DMS 273 treated with DMSO at 0.1 percent for 48 hours (cell line): ENCODE results near the gene CLEC16A.

Experiments used
- DNase-seq: peaks from one replicate; lab custom pipeline; 2025; lab: John Stamatoyannopoulos, UW

The CLEC16A gene

DNA sequence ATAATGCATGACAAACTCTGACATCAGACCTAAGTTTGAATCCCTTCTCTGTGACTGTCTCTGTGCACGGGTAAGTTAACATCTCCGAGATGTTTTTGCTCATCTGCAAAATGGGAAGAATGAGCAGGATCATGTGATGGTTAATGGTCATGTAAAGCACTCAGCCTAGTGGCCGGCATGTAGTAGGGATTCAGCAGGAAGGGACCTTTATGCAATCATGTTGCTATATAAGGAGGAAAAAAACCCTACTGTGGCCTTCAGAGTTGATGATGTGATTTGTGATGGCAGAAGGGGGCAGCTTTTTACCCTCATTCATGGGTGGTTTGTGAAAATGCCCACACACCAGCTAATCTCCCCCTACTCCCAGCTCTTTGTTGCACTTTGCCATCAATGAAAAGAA, 24.1 kb downstream of the CLEC16A start:
- DNase-seq, result no peak

DNA sequence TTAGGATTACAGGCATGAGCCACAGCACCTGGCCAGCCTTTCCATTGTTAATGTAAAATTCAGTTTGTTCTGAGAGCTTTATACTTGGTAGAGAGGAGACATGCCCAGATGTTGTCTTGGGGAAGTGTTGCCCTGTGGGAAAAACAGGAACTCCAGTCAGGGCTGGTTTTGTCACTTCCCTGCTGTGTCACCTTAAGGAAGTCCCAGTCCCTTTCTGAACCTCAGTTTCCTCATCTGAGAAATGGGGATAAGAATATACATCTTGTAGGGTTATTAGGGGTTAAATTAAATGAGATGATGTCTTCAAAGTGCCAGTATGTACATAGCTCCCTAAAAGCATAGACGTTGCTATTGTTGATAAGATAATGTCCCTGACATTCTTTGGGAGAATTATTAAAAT, 25.3 kb downstream of the CLEC16A start:
- no peak for DNase-seq

DNA sequence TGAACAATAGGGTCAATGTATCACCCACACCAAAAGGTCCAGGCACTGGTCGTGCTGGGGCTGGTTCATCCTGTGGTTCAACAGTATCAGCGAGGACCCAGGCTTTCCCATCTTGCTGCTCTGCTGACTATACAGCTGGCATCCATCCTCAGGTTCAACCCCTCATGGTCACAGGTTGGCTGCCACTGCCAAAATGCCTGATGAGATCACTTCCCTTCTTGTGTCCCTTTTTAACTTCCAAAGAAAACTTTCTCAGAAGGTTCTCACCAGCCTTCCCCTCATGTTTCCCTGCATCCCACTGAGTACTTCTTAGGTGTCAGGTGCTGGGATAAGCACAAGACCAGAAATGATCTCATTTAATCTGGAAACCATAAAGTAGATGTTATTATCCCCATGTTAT, 25.7 kb downstream of the CLEC16A start:
- no peak for DNase-seq

DNA sequence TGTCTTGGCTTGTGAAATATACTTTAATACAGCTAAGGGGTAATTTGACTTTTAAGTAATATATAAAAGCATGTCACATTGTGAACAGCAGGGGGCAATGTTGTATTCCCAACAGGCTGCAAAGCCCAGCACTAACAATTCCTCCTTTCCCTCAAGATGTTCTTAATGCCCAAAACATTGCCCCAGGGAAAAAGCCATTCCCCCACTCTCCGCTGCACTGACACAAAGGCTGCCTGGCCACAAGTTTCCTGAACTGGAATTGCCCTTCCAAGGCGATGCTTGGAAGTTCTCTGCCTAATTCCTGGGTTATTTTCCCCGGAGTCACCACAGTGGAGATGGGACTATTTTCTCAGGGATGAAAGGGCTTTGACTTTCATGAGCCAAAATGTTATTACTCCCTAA, 27.2 kb downstream of the CLEC16A start:
- DNase-seq, result peak; percentile 55

DNA sequence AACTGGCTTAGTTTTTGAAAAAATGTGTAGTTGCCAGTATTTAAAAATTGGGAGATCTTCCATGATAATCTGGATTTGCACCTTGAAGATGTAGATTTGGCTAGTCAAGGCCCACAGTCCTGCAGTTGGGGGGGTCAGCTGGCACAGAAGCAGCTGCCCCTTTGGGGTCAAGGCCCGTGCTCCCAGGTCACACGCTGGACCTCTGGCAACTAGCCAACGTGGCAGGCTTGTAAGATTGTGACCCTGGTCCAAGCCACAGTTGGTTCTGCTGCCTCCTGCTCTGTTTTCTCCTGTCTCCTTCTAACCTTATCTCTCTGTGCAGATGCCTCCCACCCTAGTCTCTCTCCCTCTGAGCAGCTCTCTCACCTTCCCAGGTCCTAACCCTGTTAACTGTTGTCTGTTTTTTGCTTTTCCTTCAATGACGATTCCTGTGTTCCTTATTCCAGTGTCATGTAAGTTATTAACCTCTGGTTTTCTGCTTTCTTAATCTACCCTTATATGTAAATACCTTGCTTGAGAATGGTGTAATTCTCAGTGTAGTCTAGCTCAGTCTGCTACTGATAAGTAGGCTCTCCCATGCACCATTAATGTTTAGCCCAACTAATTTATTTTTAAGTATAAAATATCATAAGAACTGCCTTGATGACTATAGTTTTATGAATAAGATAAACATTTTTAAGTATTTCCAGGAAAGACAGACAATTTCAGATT, 27.9 kb downstream of the CLEC16A start:
- DNase-seq, result no peak

DNA sequence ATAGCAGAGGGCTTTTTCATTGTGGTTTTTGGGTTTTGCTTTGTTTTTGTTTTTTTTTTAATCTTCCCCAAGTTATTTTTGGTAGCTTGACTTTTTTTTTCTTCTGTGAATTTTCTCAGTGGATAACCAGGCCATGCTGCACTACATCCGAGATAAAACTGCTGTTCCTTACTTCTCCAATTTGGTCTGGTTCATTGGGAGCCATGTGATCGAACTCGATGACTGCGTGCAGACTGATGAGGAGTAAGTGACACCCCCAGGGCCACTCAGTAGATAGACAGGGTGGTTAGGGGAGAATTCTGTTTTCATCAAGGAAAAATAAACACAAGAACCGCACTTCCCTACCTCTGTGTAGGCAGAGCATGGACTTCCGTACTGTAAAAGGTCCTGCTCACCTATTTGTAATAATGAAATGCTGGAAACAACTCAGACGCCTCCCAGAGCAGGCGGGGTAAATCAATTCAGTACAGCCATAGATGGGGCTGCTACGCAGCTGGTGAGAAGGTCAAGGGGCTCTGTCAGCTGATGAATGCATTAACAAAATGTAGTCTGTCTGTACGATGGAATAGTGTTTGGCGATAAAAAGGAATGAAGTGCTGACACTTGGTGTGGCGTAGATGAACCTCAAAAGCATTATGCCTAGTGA, 28.6 kb downstream of the CLEC16A start:
- no peak for DNase-seq

DNA sequence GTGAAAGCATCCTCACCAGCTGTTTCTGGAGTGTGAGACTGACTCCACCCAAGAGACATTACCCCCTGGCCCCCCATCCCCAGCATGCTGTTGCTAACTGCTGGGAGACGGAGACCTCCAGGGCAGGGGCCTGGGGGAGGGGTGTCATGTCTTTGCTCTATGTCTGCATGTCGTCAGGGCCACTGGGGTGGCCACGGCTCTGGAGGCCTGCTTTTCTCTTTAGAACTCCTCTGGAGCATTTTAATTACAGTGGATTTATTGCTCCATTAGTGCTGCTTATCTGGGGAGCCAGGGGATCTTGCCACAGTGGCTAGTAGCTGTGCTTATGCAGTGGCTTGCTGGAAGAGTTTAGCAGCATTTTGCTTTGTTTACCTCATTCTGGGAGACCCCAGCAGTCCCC, 32.3 kb downstream of the CLEC16A start:
- DNase-seq, result no peak

DNA sequence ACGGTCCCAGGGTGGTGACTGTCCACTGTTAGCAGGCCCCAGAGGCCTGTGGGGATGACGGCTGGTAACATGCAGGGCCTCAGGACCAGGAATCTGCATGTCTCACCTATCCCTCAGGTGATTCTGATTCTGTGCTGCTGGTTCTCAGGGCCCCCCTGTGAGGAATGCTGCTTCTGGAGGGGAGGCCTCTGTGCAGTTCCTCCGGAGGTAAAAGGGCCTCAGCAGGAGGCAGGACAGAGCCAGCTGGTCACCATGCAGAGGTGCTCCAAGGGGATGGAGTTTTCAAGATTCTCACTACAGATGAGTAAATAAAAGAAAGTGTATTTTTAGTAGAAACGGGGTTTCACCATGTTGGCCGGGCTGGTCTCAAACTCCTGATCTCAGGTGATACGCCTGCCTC, 33.8 kb downstream of the CLEC16A start:
- no peak for DNase-seq

DNA sequence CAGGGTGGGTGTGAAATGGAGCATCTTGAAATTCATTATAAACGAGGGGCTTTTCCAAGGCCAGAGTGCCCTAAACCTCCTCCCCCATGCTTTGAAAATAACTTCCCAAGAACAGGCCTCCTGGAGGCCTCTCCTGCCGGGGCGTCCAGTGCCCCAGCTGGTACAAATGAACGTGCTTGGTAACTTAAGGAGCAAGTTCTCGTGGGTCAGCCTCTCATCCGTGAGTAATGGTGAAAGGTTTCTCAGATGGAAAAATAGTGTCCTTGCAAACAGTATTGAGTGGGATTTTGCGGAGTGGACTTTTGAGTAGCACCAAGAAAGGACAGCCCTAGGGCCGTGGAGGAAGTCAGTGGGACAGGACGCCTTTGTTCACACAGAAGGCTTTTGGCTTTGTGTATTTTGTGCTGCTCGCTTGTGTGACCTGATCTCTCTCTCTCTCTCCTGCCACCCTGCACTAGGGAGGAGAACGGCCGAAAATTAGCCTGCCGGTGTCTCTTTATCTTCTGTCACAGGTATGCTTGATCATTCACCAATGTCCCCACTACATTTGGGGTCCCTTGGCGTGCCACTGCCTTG, 34.6 kb downstream of the CLEC16A start:
- DNase-seq, result no peak

DNA sequence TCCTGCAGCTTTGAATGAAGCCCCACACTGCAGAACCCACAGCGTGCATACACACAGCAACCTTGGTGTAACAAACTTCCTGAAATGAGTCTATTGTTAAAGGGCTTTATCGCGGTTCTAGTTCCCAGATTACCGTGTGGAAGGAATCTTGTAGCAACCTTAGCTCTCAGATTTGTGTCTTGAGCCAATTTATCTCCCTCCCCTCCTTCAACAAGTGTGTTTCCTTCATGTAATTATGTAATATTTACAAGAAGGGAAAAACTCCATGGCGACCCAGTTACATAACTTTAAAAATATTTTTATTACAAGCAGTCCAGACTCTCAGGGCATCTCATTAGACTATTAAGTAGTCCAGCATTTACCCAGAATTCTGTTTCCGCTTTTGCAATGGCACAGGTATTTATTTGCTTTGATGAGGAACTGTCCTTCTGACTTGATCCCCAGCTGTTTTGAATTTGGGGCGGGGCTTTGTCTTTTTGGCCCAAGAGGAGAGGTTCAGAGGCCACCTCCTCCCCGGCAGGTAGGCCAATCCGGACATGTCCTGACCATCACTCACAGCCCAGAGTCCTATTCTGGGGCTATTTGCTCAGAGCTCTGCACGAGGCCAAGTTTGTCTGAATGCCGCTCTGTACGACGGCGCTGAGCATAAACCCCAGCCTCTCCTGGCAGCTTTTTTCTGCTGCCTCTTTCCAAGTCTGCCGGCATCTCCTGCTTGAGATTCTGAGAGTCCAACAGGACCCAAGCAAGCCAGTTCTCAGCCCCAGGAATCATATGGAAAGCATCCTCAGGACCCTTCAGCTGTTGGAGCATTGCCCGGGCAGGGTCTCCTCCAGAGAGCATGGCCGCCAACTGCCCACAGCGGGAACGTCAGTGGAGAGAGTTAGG, 35.6 kb downstream of the CLEC16A start:
- DNase-seq, result no peak

DNA sequence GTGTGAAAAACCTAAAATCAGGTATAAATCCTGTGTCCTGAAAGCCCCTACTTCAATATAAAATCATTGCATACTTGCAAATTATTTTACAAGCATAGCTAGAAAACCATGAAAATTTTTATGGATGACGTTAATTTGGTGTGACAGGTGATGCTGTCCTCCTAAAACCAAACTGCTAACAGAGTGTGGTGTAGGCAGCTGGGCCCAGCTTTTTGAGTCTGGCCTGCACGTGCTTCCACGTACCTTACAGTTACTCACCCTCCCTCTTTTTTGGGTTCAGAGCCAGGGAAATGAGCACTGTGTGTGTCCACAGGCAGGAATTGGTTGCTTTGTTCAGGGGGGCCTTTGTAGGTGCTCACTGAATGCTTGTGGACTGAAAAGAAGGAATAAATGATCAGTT, 36.4 kb downstream of the CLEC16A start:
- no peak for DNase-seq

DNA sequence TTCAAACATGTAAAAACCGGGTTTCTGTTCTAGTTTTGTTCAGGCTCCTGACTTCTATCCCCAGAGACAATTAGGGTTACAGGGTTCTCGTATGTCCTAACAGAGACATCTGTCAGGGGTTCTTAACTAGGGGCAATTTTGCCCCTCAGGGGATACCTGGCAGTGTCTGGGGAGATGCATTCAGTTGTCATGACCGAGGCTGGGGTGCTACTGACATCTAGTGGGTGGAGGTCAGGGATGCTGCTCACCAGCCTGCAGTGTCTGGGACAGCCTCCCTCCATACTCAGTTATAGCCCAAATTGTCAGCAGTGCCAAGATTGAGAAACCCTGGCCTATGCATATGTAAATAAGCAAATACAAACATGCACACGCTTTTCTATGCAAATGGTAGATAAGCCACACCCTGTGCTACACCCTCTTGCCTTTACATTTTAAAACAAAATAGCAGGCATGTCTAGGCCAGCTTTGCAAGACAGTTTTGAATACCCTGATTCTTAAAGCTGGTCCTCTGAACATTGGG, 37.4 kb downstream of the CLEC16A start:
- DNase-seq, result no peak

DNA sequence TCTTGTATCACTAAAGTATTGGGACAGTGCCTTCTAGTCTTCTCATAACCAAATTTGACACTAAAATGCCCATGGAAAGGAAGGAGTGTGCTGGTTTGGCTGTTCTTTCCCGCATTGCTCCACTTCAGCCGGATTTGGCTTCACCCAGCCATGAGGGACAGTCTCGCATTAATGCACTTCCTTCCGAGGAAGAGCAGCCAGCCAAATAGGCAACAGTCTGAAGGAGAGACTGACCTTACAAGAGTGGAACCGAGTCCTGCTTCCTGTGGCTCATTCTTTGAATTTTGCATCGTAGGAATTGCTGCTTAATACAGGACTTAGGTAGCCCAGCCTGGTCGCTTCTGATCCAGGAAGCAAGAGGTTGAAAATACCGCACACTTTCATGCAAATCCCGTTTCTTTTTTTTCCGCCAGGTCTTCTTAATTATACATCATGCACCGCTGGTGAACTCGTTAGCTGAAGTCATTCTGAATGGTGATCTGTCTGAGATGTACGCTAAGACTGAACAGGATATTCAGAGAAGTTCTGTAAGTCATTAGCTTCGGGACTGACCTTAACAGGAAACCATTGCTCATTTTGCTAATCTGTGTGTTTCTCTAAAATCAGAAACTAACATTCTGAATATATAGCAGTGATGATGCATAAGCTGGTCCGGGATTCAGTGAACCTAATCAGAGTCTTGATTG, 38.2 kb downstream of the CLEC16A start:
- no peak for DNase-seq

DNA sequence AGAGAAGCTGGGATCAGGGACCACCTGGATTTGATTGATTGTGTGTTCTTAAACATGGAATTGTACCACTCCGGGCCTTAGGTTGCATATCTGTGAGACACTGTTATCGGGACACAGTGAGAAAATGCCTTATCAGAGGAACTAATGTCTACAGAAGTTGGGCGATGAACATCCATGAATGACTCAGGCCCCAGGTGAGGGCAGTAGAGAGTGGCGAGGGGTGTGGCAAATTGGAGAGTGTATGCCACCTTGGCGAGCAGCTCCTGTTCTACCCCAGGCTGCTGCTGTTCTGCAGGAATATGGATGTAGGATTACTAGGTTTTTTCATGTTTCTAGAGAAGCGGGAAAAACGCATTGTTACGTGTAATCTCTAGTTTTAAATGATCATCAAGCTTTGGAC, 38.8 kb downstream of the CLEC16A start:
- DNase-seq, result no peak

DNA sequence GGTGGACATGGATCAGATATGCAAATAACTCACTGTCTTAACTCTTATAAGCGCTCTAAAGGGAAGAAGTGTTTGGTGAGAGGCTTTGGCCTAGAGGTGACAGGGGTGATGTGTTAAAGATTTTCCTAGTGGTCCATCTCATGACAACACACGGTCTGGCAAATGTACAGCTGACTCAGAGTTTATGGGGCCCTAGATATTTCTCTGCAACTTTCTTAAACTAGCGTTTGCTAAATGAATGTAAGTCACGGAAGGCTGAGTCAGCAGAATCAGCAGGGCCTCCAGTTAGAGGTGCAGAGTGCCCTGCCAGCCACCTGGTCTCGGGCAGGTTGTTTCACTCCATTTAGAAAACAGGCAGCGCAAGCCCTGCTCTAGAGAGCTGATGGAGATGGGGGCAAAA, 40.1 kb downstream of the CLEC16A start:
- no peak for DNase-seq

DNA sequence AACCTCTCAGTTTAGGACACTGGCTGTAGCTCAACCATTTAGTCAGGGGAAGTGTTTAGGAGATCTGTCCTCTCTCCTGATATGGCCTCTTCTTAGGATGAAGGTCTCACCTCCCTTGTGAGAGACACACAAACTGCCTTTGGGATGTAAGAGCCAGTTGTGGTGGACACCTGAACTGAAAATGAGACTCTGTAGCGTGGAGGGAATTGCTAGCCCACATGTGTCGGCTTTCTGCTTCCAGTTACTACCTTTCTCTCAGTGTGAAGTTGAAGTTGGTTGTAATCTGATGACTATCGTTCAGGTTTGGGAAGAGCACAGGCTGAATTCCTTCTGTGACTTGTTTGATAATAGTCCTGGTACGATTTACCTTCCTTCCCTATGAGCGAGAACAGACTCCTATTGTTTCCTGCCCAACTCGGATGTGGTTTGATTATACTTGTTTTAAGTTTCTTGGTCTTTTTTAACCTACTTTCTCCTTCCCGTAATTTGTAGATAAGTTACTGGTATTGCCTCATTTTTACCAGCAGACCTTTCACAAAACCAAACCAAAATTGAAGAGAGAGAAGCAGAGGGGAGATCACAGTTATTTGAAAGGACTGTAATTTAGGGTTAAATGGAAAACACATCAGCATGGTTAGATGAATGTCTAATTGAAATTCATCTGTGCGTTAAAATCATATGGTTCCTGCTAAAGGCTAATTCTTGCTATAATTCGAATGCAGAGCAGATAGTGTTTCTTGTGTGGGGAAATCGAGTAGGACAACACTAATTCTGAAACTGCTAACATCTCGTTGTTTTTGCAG, 43.2 kb downstream of the CLEC16A start:
- no peak for DNase-seq

DNA sequence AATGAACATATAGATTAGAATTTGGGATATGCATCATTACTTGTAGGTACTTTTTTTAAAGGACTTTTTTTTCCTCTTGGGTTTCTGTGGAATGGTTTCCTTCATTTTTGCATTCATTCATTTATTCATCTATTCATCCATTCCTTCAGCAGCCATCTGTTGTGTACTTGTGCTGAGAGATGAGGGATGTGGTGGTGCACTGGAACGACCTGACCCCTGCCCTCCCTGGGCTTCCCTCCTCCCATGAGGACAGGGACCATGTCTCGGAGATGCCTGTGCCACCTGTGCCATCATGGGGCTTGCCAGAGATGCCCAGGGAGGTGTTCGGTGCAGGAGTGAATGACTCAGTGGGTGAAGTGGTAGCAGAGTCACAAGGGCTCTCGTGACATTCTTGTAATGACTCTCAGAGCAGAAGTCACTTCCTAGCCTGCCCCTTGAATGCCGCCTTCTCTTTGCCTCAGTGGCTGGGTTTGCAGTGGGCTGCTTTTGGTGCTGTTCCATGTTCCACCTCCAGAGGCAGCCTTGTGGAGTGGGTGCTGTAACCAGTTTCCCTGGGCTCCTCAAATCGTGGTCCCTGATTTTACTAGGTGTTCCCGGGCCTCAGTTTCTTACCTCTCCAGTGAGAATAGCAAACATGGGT, 43.9 kb downstream of the CLEC16A start:
- no peak for DNase-seq

DNA sequence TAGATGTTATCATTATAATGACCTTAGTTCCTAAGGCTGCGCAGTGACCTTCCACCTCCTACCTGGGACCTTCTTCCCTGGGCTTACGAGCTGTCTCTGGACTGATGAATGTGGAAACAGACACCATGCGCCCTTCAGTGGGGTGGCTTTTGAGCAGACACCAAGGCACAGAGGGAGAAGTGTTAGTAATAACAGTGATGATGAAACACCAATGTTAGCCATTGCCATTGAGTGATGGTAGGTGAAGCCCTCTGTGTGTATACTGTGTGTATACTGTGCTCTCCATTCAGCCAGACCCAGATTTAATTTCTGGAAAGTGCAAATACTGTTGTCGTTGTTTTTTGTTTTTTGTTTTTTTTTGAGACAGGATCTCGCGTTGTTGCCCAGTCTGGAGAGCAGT, 44.5 kb downstream of the CLEC16A start:
- no peak for DNase-seq

DNA sequence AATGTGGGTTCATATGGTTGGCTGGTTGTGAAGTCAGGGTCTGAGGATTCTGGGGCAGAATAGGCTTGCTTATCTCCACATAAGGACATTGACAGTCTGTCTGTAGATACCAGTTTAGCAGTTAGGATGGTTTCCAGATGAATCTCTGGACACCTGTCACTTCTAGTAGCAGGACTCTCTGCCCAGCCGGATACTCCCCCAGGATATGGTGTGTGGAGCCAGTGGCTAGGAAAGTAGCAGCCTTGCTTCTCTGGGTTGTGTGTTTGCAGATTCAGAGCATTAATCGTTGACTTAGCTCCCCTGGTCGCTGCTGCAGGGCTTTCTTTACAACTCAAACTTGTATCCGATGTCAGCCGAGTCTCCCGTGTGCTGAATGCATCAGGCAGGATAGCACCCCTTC, 45.2 kb downstream of the CLEC16A start:
- DNase-seq, result no peak

DNA sequence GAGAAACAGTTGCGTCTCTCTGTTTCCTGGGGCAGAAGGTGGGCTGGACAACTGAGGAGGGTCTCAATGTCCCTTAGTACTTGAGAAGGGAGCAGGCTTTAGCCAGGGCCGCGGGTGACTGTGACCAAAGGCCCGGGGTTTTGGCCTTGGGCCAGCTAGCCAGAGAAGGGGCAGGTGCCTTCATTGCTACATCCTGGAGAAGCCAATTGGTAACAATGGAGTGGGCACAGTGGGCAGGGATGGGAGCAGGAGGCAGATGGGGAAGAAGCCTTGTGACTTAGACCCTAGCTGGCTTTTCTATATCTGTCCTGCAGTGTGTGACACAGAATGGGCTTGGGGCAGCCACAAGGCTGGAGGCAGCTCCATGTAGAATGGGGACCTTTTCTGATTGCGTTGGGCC, 46.0 kb downstream of the CLEC16A start:
- DNase-seq, result no peak

DNA sequence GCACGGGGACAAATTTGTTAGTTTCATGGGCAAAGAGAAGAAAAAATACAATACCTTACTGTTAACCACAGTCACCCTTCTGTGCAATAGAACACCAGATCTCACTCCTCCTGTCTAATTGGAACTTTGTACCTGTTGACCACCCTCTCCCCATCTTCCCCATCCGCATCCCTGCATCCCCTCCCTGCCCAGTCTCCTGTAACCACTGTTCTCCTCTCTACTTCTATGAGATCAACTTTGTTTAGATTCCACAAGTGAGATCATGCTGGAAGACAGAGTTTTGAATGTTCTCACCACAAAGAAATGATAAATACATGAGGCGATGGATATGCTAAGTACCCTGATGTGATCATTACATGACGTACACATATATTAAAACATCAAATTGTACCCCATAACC, 47.7 kb downstream of the CLEC16A start:
- no peak for DNase-seq
